NCI-H2081 (cell line): ENCODE measurements around the gene TIMM44.

ENCODE experiments used
- DNase-seq, 2 experiments: peaks; one replicate each; lab custom pipeline; 2025; lab: John Stamatoyannopoulos, UW

The TIMM44 gene

DNA sequence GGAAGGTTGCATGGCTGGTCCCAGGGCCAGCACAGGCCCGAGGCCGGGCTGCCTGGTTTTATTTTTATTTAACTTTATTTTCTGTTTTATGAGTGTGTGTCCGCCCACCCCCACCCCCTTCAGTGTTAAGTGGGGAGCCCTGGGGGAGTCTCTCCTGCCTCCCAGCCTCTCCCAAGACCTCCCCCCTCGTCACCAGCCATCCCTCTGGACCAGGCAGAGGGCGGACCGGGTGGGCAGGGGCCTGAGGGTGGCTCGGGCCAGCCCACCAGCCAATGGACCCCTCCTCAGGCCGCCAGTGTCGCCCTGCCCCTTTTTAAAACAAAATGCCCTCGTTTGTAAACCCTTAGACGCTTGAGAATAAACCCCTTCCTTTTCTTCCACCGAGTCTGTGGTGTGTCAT lies 29.4 kb downstream of the TIMM44 start:
- no peak for DNase-seq

DNA sequence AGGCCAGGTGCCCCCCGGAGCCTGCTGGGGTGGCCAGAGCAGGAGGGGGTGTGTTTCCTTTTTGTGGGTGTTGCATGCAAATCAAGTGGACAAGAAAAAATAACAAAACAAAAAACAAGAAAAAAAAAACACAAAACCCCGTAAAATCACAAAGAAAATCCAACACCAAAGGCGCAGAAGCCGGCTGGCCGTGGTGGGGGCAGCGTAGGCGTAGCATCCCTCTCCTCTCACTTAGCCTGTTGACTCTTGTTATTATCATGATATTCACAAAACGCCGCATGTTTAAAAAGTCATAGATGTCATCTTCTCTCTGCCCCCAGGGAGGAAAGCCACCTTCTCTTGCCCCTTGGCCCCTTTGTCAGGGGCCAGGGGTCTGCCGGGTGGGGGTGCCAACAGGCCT lies 29.8 kb downstream of the TIMM44 start:
- no peak for DNase-seq

DNA sequence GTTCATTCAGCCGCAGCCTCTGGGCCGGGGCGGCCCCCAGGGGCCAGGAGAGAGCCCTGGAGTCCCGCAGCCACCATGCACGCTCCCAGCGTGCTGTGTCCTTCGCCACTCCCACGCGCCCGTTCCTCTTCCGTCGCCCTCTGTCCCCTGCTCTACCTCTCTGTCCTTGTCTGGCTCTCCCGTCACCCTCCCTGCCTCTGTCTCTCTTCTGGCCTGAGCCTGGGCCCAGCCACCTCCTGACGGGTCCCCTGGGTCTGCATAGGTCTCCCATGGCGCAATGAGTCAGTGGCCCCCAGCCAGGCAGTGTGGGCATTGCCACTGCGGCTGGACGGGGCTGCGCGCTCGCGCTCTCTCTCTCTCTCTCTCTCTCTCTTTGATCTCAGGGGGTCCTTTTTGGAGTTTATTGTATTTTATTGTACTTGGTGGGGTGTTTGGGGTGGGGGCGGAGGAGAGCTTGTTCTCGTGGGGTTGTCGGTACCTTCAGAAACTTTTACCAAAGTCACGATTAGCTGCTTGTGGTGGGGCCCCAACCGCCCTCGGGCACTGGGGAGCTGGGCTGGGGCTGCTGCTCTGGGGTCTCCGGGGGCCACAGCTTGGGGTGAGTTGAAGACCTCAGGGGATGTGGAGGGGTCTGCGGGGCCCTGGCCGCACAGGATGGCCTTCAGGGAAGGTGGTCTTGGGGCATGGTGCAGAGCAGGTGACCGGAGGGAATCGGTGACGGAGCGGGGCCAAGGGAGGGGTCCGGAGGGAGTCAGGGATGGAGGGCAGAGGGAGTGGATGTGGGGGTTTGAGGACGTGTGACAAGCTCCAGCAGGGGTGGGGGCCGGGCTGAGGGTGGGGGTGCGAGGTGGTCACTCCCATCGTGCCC lies 30.5 kb downstream of the TIMM44 start:
- no peak for DNase-seq

DNA sequence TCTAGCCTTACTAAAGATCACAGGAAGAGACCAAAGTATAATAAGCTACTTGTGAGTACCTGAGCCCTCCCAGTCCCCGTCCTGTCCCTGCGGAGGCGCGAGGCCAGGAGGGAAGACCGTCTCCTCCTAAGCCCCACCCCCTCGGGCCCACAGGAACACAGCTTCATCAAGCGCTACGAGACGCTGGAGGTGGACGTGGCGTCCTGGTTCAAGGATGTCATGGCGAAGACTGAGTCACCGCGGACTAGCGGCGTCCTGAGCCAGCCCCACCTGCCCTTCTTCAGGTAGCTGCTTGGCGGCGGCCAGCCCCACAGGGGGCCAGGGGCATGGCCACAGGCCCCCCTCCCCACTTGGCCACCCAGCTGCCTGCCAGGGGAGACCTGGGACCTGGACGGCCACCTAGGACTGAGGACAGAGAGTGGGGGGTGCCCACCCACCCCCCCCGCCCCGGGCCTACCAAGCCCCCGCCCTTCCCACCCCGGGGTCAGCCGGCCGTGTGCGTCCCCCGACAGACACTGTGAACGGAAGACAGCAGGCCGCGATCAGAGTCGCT lies 31.2 kb downstream of the TIMM44 start:
- DNase-seq, result no peak

DNA sequence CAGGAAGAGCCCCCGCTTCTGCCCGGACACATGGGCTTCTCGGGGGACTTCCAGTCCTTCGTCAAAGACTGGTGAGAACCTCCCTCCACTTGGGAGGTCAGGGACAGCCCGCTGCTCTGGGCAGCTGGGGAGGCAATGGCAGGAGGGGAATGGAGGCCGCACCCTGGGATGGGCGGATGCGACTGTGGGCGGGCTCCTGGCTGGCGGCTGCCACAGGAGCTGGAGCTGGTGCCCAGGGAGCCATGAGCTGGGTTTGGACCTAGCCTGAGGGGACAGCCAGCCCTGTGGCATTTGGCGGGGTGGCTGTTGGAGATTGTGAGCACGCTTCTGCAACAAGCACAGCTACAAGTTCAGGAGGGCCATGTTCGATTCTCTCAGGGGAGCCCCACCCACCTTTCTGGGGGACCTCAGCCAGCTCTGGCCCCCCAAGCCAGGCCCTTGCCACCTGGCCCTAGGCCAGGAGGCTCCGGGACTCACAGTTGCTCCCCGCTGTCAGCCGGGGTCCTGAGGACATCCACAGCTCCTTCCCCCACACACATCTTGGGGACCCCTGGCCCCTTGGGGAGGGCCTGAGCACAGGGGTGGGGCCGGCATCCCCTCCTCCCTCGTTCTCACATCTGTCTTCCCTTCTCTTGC lies 31.8 kb downstream of the TIMM44 start:
- no peak for DNase-seq

DNA sequence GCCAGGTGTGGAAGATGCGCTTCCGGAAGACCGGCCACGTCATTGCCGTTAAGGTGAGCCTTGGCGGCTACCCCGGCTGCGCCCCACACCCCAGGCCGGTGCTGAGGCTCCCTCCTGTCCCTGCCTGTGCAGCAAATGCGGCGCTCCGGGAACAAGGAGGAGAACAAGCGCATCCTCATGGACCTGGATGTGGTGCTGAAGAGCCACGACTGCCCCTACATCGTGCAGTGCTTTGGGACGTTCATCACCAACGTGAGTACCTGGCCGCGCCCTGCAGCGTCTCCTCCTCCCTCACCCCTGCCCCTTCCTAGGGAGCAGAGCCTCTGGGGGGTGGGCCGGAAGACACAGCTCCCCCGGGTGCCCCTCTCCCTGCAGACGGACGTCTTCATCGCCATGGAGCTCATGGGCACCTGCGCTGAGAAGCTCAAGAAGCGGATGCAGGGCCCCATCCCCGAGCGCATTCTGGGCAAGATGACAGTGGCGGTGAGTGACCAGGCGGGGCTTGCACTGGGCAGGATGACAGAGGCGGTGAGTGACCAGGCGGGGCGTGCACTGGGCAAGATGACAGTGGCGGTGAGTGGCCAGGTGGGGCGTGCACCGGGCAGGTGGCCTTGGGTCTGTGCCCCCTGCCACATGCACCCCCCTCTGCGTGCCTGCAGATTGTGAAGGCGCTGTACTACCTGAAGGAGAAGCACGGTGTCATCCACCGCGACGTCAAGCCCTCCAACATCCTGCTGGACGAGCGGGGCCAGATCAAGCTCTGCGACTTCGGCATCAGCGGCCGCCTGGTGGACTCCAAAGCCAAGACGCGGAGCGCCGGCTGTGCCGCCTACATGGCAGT lies 32.9 kb downstream of the TIMM44 start:
- DNase-seq, result no peak

DNA sequence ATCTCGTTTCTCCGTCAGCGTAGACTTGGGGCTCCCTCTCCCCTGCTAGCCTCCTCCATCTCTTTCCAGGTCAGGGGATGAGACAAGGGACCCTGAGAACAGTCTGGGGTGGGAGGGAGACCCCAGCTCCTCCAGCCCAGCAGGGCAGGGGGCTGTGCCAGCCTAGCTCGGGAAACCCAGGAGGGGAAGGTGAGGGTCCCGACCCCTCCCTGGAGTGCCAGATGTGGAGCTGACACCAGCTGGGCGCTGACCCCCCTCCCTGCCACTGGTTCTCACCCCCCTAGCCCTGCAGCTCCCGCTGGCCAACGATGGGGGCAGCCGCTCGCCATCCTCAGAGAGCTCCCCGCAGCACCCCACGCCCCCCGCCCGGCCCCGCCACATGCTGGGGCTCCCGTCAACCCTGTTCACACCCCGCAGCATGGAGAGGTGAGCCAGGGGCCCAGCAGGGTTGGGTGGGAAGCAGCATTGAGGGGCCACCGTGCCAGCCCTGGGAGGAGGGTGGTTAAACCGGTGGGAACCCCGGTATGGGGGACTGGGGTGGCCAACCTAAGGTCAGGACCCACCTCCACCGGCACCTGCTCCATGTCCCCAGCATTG lies 33.9 kb downstream of the TIMM44 start:
- DNase-seq, result no peak

DNA sequence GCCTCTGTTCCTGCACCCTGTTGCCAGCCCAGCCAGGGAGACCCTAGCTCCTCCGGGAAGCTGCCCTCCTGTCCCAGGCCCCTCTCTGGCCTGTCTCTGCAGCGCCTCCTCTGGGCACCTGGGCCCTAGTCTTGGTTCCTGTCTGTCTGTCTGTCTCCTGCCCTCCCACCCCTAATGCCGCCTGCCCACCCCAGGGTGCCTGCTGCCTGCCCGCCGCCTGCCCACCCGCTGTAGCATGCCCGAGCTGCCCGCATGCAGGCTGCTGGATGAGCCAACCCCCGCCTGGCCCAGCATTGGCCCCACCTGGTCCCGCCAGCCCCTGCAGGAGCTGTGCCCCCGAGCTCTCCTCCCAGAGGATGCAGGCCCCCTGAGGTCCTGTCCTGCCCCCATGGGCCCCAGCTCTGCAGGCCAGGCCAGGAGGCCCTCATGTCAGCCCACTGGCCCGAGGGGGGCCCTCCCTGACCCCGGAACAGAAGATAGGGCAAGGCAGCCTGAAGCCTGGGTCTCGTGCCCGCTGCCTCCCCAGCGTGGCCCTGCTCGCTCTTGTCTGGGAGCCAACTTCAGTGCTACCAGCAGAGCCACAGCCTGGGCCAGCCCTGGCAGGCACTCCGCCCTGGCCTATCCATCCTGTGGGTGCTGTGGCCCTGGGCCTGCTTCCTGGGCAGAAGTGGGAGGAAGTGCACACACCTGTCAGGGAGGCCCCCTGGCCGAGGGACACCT lies 34.6 kb downstream of the TIMM44 start:
- DNase-seq, result no peak

DNA sequence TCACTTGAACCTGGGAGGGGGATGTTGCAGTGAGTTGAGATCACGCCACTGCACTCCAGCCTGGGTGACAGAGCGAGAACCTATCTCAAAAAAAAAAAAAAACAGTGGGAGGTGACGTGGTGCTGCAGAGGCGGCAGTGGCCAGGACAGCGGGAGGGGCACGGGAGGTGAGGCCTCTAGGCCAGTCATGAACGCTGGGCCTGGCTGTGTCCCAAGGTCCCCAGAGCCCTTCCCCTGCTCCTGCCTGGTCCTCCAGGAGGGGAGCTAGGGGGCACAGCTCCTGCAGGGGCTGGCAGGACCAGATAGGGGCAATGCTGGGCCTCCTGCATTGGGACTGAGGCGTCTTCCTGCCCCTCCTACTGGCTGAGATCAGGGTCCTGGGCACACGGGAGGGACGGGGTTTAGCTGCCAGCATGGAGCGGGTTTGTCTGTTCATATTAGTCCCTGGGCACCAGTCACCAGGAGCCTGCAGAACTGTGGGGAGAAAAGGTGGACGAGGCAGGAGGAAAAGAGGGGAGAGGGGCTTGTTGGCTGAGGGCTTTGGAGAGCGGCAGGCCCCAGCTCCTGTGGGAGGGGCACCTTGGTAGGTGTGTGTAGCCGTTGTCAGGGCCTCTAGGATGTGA lies 35.3 kb downstream of the TIMM44 start:
- no peak for DNase-seq

DNA sequence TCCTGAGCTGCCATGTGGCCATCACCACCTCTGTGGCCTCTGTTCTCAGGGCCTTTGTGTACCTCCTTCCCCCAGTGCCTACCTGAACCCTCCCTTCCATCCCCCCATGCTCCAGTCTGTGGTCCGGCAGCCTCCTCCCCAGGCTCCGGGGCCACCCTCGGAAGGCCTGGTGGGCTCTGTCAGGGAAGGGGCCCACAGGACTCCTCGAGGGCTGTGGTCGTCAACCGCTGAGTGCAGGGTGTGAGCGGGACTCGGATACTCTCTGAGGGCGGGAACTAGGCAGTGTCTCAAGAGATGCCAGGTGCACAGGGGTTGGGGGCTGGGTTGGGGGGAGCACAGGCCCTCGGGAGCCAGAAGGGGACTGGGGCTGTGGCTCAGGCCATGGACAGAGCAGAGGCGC lies 35.9 kb downstream of the TIMM44 start:
- DNase-seq, result no peak

DNA sequence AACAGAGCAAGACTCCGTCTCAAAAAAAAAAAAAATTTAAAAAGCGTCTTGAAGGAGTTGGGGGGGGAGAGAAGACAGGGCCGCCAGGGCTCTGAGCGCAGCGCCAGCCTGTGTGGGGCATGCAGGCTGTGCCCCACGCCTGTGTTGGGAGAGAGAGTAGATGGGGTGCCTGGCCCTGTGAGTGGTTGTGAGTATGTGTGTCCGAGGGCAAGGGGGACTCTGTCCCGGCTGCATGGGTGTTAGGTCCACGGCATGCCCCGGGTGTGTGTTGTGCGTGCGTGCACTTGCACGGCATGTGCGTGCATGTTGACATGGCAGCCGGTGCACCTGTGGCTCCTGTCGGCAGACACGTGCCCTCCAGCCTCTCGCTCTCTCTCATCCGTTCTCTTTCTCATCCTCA lies 36.3 kb downstream of the TIMM44 start:
- DNase-seq, result no peak

DNA sequence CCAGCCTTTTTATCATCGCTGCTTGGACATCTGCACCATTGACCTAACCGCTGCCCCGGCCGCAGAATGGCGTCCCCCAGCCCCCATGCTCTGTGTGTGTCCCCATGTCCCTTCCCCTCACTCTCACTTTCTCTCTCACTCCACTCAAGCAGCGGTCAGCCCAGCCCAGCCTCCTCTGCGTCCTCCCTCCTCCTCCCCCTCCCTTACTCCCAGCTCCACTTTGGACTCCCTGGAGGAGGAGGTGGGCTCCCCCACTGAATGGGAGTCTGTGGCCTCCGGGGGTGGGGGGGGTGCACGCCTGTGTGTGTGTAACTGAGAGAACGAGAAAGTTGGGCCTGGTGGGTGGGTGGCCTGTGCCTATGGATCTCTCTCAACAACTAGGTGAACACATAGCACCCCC lies 37.6 kb downstream of the TIMM44 start:
- no peak for DNase-seq

DNA sequence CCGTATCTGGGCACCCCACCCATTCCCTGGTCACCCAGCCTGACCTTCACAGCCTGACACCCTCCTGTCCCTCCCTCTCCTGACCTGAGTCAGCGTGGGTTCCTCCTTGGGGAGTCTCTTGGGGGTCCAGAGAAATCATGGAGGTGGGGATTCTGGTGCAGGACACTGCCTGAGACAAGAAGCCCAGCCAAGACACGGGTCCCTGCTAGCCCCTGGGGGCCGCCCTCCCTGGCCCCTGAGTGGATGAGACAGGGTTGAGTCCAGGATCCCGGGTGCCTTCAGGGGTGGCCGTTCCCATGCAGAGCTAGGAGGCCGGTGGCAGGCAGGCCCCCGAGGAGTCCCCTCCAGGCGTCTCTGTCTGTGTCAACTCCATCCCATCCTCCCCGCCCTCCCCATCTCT lies 38.2 kb downstream of the TIMM44 start:
- no peak for DNase-seq

DNA sequence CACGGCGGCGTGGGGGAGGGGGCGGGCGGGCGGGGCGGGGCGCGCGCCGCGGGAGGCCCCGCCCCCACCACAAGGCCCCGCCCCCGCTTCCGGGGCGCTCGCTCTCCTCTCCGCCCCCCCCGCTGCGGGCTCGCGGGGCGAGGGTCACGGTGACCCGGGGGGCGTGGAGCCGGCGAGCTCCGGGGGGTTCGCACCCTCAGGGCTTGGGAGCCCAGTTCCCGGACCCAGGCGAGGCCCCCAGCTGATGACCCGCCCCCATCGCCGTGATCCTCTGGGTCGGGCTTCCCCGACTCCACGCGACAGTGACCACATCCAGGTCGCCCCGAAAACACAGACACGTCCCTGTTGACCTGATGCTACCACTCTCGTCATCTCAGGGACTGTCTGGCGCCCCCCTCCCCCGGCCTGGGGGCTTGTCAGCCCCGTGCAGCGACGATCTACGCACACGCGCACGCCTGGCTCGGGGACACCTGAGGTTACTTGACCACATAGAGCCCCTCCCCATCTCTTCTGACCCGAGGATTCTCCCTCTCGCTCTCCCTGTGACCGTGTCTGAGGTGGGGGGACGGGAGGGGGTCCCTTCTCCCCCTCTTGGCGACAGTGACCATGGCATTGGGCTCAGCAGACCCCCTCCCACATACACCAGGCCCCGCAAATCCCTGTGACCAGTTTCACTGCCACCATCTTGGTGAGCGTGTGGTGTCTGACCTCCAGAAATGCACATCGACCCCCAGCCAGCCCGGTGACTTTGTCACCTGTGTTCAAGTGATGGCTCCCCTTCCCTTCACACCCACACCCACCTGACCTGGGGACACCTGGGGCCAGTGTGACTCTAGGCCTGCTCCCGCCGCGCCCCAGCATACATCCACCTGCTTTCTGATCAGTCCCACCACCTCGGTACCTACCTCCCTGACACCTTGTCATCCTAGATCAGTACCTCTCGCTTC lies 39.1 kb downstream of the TIMM44 start:
- DNase-seq, result peak in 1 of 2 experiments; percentile 59

DNA sequence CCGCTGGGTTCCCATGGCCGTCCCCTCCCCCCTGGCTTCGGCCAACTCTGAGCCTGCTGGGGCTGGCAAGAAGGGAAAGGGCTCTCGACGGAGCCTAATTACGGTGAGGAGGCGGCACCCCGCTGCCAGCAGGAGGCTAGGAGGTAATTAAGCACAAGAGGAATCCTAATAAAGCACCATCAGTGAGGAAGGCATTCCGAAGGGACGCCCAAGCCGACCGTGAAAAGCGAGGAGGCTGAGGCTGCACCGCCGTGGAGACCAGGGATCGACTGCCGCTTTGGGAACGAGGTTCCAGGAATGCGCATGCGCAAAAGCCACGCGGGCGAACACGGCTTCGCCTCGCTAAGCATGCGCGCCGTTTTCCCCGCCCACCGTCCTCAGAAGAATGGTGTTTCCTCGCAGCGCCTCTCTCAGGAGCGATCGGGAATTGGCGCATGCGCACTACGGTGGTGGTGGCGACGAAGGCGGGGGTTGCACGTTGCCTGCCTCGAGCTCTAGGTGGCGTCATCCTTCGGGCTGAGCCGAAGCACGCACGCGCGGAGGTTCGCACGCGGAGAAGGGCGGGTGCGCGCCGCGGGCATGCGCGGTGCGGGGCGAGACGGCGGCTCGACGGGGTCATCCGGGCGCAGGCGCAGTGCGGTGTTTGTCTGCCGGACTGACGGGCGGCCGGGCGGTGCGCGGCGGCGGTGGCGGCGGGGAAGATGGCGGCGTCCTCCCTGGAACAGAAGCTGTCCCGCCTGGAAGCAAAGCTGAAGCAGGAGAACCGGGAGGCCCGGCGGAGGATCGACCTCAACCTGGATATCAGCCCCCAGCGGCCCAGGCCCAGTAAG lies 40.0 kb downstream of the TIMM44 start, which contains the start of gene MAP2K7:
MAP2K7 (plus strand) TSS at position 634 of the 830 bp plus-strand sequence; CDS start at position 702, 68 bp downstream.
- DNase-seq, result peak; percentile 98 to 99

DNA sequence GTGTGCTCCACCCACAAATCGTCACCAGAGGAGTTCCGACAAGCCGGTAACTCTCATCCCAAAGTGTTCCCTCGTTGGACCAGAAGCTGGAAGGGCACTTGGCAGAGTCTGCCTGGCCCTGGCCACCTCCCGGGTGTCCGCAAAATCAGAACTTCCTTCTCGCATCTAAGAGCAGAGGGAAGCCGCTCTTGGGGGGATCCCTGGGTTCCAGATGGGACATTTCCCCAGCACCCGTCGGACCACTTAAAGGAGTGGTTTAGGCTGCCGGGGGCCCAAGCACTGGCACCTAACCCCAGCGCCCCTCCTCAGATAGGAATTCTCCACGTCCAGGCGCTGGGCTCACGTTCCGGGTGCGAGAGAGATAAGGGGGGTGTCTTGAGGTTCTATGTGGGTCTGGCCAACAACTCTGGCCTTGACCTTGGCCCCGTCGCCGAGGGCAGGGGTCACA lies 40.6 kb downstream of the TIMM44 start:
- DNase-seq, result no peak

DNA sequence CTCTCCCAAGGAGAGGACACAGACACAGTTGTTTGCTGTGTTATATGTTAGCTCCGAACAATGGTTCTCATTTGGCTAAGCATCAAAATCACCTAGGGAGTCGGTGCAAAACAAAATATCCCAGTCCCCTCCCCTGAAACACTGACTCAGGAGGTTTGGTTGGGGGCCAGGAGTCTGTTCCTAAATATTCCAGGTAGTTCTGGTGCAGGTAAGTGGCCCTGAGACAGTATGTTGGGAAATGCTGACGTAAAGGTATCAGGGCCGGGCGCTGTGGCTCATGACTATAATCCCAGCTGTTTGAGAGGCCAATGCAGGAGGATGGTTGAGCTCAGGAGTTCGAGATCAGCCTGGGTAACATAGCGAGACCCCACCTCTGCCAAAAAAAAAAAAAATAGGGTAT lies 42.1 kb downstream of the TIMM44 start:
- DNase-seq, result no peak

DNA sequence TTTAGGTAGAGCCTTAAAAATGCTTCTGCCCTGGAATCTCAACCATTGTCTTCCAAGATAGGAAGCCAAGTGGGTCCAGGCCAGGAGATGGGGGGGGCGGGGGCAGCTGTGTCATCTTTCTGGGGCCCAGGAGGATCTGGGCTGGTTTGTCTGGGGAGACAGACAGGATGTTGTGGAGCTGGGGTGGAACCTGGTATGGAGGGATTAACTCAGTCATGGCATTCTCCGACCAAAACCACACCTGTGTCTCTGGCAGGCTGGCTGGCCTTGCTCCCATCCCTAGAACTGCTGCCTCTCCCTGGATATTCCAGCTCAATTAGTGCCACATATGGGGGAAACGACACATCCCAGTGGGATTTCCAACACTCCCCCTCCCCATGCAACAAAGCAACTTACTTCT lies 42.5 kb downstream of the TIMM44 start:
- DNase-seq, result no peak
